ENCODE results near the gene TEX11.

TEX11 gene

DNA sequence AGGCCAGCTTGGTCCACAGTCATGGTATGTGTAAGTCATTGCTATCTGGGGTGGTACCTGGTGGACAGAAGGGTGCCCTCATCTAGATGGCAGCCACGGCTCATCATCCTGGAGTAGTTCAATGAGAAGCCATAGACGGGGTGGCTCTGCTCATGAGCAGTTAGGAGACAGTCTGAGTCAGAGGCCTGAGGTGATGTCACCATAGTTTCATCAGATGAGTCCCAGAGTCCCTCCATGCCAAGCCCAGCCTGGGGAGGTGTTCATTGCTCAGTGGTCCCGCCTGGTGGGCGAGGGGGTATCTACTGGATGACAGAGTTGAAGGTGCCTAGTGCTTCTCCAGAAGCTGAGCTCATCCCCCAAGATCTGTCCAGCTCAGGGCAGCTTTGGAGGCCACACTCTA, 414.1 kb downstream of the TEX11 start:
- Histone ChIP-seq H3K4me1 (no peaks in the 10 kb centered on the region), H3K36me3 (peaks cover 0 to 60% (median 22%) of the 10 kb centered on the region in 3 donors), H3K27me3 (no peaks in the 10 kb centered on the region), H3K9me3 (no peaks in the 10 kb centered on the region), H3K4me3 (no peak overlapping the region), H3K27ac (no peak overlapping the region)
- TF ChIP-seq CTCF (IDR thresholded peaks at IDR 0.05) = no peak
- intact Hi-C loops (cut with DNase I; ENCODE audit: low total_unique reads) = no loop called here
- DNase-seq = no peak

- no peak for TF ChIP-seq CTCF (IDR thresholded peaks at IDR 0.05)
- no peak for DNase-seq
- H3K9me3 ChIP-seq = no peaks in the 10 kb centered on the region
- intact Hi-C loops (cut with DNase I; ENCODE audit: low total_unique reads) = no loop called here
- no peak overlapping the region for H3K4me3 ChIP-seq
- H3K36me3 ChIP-seq = peaks cover 0 to 20% (median 6%) of the 10 kb centered on the region in 3 donors
- H3K4me1 ChIP-seq = no peaks in the 10 kb centered on the region
- H3K27ac ChIP-seq = no peak overlapping the region
- no peaks in the 10 kb centered on the region for H3K27me3 ChIP-seq
These were observed 419.7 kb downstream of the TEX11 start for GRCh38 chrX:70488856-70489255.

GRCh38 chrX:70485466-70485865, 423.0 kb downstream of the TEX11 start:
- no peak for DNase-seq
- Histone ChIP-seq H3K4me3 (no peak overlapping the region), H3K27ac (no peak overlapping the region), H3K36me3 (no peaks in the 10 kb centered on the region), H3K27me3 (no peaks in the 10 kb centered on the region), H3K9me3 (no peaks in the 10 kb centered on the region), H3K4me1 (peaks cover 0 to 14% (median 0%) of the 10 kb centered on the region in 4 donors)
- intact Hi-C loops (cut with DNase I; ENCODE audit: low total_unique reads) = no loop called here
- TF ChIP-seq CTCF (IDR thresholded peaks at IDR 0.05) = no peak

DNA sequence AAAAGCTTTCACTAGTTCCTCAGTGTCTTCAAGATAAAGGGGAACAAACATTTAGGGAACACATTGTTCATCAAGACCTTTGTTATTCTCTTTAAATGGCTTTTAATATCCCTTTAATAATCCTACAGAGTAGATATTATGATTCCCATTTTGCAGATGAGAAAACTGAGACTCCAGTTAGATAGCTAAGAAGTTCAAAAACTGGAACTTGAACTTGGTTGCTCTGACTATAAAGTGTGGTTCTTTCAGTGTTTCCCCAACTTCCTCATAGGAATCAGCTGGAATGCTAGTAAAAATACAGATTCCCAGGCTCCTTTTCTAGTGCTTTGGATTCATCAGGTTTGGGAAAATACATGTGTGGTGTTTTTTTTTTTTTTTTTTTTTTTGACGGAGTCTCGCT, 426.2 kb downstream of the TEX11 start:
- Histone ChIP-seq H3K36me3 (no peaks in the 10 kb centered on the region), H3K27ac (no peak overlapping the region), H3K9me3 (no peaks in the 10 kb centered on the region), H3K4me1 (peaks cover 0 to 46% (median 21%) of the 10 kb centered on the region in 4 donors), H3K27me3 (no peaks in the 10 kb centered on the region), H3K4me3 (no peak overlapping the region)
- intact Hi-C loops (cut with DNase I; ENCODE audit: low total_unique reads) = no loop called here
- no peak for DNase-seq
- no peak for TF ChIP-seq CTCF (IDR thresholded peaks at IDR 0.05)

DNA sequence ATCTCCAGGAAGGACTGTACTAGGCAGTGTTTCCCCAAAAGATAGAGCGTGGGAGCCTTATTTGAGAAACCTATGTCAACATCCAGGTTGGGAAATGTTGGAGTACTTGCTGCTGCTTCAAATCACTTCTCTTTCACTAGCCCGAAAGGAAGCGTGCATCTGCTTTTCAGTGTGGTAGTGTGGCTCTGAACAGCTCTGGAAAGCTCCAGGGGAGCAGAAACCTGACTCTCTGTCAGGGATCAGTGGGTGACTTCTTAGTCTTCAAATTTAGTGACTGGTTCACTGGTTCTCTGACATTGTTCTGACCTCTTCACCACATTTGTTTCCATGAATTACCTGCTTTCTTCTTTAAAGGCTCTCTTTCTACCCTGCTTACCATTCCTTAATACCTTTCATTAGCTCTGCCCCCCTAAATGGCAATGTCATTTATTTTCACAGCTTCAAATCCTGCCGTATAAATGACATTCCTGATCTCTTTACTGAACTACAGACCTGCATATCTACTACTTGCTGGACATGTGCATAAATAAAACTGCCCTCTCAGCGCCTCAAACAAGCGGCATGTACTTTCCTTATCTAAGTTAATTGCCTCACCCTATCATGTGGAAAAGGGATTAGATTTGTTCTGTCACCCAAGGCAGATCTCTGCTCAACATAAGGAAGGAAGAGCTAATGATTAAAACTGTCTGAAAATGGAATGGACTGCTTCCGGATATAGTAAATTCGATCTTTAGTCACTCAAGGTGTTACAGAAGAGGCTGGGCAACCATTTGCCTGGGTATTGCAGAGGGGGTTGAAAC, 426.8 kb downstream of the TEX11 start:
- peaks cover 0 to 52% (median 22%) of the 10 kb centered on the region in 4 donors for H3K4me1 ChIP-seq
- no peak for TF ChIP-seq CTCF (IDR thresholded peaks at IDR 0.05)
- peak overlapping the region; percentile 79 to 80 for H3K27ac ChIP-seq
- intact Hi-C loops (cut with DNase I; ENCODE audit: low total_unique reads) = no loop called here
- no peaks in the 10 kb centered on the region for H3K27me3 ChIP-seq
- DNase-seq = no peak
- H3K9me3 ChIP-seq = no peaks in the 10 kb centered on the region
- H3K36me3 ChIP-seq = no peaks in the 10 kb centered on the region
- no peak overlapping the region for H3K4me3 ChIP-seq
